Suppressor macrophage treated with lipopolysaccharide for 1 hour (primary cell): Measurements from ENCODE around the gene ADRA1B.

Experiments used
- DNase-seq, 3 donors: peaks; one replicate each; pipeline ENCODE4 v3.0.0-alpha.2; 2020 to 2022

The ADRA1B gene

GRCh38 chr5:159915904-159916840 is at the start of gene ADRA1B:
Gene ADRA1B (plus strand): TSS chr5:159916482. CDS start chr5:159916906, 424 bp downstream.
- DNase-seq: peak; percentile 68 to 88 (median 81)

DNA sequence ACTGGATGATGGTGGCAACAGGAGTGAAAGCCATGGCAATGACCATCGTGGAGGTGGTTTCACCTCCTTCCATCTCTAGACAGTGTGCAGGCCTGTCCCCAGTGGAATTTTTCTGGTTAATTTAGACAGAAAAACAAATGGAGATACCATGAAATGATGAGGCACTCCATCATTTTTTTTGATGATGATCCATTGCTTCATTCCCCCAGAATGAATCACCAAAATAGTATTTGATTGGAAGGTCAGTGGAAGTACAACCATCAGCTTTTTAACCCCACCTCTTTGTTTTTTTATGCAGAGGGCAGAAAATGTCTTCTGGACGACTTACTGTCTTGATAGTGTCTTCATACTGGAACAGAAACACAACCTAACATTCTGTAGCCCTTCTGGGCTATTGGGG is 42.6 kb upstream of the ADRA1B start:
- DNase-seq: no peak

DNA sequence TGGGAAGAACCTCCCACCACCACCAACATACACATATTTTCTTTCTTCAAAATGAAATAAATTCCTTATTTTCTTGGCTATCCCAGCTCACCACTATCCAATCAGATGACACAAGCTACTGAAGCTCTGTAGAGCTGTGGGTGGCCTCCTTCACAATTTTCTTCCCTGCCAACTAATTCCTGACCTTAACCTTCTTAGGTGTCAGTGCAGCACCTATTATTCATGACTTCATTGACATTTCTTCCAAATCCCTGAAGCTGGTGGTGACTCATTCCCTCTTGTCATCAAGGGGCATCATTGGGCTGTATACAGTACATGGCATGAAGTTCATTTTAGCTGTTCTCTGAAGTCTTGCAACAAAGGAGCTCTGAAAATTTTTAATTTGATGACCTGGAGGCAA is 42.0 kb upstream of the ADRA1B start:
- DNase-seq: no peak

DNA sequence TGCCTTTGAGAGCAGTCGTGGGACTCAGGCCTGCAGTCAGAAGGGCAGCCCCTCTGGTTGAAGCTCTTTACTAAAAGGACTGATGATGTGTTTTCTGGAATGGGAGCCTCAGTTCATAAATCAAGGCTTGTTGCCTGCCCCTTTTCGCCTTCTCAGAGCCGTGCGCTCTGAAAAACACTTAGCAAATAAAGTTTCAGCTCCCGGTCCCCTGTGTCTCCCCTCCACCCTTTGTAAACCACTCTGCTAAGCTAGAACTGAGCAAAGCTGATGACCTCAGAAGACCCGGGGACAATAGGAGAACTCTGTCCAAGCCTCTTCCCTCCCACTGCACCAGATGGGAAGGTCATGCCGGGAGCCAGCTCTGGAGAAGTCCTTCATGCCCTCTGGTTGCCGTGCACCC is 39.3 kb upstream of the ADRA1B start:
- no peak for DNase-seq

DNA sequence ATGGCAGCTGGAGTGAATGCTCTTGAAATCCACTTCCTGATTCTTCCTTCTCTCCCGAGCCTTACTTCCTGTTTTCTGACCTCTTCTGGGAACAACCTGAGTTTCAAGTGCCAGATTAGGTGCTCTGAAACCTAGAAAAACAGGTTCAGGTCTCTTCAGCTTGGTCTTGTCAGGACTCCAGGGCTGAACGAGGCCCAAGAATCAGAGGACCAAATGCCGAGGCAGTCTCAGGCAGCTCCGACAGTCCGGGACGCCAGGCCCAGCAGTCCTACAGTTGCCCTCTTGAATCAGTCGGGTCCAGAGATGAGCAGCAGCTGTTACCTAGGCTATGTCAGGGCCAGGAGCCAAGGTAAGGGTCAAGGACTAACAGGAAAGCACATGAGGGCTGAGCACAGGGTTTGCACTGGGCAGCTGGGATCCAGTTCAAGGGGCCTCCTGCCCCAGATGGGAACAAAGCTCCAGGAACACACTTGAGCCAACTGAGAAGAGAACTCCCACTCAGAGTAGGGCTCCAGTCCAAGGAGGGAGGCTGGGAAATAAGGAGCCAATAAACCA is 38.3 kb upstream of the ADRA1B start:
- no peak for DNase-seq

DNA sequence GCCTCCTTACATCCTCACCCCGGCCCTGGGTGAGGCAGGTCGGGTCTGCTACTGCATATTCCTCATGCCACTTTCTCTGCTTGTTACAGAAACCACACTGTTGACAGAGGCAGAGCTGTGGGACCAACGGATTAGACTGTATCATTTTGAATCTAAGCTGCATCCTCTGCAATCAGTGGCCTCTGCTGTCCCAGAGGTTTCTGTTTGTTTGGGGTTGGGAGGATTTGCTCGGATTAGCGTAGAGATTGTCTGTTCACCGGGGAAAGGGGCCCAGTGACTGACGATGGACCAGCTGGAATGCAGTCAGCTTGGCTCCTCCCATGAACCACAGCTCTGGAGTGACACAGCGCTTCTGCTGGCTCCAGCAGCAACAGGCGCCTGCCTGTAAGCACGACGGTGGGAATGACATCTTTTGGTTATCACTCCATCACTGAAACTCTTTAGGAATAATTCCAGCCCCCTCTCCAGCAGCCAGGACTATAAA is 37.3 kb upstream of the ADRA1B start:
- DNase-seq: no peak

DNA sequence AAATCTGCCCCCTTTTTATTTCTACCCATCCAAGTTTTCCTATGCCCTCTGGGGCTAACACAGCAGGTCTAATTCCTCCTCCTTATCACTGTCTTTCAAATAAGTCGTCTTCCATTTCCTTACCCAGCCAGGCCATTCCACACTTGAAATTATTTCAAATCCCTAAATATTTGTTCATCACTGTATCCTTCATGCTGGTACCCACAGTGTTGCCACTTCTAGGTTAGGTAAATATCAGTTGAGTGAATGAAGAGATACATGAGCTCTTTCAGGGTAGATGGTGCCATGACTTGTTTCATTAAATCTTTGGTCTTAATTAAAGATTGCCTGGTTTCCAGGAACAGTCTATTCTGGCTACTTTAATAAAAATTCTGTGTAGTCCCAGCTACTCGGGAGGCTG is 35.6 kb upstream of the ADRA1B start:
- DNase-seq: no peak

DNA sequence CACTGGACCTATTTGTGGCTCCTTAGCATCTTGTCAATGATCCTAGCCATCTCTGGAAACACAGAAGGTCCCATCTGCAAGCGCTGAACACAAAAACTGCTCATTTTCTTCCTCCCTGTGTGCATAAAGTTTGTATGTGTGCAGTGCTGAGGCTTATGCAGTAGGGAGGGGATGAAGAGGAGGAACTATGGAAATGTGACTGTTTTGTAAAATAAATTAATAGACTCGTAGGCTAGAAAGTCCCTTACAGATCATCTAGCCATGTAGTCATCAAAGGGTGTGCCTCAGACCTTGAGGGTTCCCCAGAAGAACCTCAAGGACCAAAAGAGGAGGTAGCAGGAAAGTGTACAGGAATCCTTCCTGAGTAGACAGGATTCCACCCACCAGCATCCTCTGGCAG is 34.3 kb upstream of the ADRA1B start:
- no peak for DNase-seq

DNA sequence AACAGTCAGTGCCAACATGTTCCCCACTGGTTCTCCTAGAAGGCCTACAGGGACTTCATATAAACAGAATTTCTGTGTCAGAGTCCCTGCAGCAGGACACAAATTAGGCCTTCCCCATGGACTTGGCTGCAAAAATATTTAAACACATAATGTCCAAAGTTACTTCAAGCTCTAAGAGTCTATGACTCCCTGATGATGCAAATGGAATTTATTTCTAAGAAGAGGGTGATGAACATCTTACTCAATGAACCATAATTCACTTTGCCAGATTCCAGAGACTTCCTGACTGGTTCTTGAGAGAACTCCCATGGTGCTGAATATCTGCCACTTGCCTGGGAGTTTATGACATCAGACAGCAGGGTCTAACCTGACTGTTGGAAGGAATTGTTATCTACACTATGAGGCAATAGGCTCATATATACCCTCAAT is 32.7 kb upstream of the ADRA1B start:
- DNase-seq: no peak

DNA sequence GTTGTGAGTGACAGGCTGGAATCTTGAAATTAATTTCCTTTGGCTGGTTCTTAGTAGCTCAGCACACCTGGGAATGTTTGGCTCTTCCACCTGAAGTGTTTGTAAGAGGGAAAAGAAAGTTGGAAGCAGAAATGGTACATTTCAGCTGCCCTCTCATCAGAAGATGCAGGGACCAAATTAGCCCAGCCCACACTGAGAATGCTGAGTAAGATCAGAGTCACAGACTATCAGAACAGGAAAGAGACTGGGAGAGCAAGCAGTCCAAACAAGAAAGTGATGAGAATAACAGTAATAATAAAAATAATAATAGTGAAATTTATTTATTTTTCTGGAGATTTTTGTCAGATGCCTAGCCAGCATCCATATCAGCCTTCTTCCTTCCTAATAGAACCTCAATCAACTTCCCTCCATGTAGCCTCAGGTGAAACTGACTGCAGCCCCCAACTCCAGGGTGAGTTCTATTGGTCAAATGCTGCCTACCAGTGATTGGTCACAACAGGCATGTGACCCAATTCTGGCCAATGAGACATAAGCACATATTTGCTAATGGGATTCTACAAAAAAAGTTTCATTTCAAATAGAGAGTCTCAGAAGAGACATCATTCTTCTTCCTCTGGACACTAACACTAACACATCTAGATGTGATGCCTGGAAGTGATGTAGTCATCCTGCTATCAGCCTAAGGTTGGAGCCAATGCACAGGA is 31.2 kb upstream of the ADRA1B start:
- DNase-seq: no peak

GRCh38 chr5:159886296-159886695 is 30.0 kb upstream of the ADRA1B start:
- no peak for DNase-seq

GRCh38 chr5:159887050-159887449 is 29.2 kb upstream of the ADRA1B start:
- no peak for DNase-seq

DNA sequence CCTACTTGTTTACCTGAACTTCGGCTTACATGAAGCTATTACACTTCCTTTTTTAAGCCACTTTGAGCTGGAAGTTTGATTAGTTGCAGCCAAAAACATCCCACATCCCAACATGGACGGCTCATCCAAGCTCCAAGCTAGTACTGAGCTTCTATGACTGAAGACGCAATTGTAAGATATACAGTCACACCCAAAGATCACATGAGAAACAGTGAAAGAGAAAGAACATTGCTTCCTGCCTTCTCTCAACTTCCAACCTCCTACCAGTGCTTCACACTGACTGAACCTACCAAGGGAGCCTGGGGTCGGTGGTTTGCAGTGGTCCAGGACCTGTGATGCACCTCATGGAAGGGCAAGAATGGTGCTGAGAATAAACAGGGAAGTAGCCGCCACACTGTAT is 27.4 kb upstream of the ADRA1B start:
- DNase-seq: no peak

GRCh38 chr5:159890141-159890540 is 26.1 kb upstream of the ADRA1B start:
- DNase-seq: no peak

- DNase-seq: no peak
Measured at GRCh38 chr5:159891371-159891770, 24.9 kb upstream of the ADRA1B start.

DNA sequence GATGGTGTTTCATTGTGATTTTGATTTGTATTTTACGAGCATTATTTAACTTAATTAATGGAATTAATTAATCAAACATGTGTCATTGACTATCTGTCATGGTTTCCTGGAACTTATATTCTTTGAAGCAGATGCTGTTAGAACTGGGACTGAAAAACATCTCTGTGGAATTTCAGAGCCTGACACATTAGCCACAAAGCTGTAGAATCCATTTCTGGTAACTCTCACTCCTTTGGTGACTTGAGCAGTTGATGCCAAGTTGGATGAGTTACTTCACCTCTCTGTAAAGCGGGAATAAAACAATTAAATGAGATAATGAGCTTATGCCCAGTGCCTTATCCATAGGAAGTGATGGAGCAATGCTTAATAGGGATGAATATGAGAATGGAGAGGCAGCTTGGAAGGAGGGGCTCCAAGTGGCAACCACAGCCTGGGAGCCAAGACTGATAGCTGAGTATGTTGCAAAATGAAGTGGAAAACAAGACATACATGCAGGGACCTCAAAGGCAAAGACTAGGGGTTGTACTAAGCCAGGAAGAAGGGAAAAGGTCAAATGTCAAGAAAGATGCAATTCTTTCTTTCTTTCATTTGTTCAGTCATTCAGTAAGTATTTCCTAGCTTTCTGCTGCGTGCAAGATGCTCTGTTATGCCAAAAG is 23.1 kb upstream of the ADRA1B start:
- no peak for DNase-seq

GRCh38 chr5:159894149-159894720 is 22.0 kb upstream of the ADRA1B start:
- no peak for DNase-seq

DNA sequence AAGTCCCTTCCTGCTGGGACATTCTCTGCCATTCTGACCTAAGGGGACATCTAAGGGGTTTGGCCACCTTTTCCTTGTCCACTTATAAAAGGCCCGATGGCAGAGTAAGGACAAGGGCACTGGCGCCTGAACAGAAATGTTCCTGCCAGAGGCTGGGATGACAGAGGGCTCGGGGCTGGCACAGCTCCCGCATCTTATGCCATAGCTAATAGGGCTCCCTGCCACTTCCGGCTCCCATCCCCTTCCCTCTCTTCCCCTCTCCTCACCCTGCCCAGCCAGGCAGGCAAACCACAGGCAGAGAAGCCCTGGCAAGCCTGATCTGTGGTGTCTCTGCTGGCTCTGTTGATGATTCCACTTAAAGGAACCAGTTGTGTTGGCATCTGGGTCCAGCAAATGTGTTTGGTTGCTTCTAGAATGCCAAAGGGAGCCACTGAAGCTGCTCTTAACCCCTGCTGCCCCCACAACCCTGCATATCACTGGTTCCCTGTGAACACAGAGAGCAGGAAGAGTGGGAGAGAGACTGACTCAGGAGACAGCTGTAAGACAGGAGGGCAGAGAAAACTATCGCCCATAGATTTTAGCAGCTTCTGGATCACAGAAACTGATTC is 18.4 kb upstream of the ADRA1B start:
- DNase-seq: no peak

GRCh38 chr5:159899067-159900049 is 16.9 kb upstream of the ADRA1B start:
- DNase-seq: no peak

DNA sequence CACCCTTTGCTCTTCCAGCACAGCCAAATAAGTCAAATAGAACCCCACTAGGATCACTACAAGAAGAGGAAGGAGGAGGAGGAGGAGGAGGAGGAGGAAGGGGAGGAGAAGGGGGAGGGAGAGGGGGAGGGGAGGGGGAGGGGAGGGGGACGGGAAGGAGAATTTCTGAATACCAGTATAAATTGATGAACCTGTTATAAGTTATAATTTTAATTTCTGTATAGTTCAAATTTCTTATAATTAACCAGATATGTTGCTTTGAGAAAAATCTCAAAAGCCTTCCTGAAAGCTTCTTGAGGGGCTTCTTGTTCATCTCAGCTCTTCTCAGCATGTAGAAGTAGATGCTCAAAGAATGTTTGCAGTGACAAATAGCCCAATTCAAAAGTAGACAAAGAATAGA is 15.0 kb upstream of the ADRA1B start:
- no peak for DNase-seq

- DNase-seq: no peak
Measured at GRCh38 chr5:159901772-159902171, 14.5 kb upstream of the ADRA1B start.
